Measurements from ENCODE around the gene CYS1. TPM values are rescaled to one million over a fixed set of nuclear protein-coding genes. Genes with fewer than 3 reads are reported as not detected.

The CYS1 gene
- polyA plus RNA-seq, 1 donor (not counting 4 experiments of a cell fraction or from before 2014, with no cell fraction given), result 0.14 TPM

GRCh38 chr2:10078001-10078400 lies 2.2 kb downstream of the CYS1 start:
- H3K27ac ChIP-seq (ENCODE audit: control insufficient read depth, insufficient read depth, low read length), result no peak overlapping the region
- H3K9ac ChIP-seq (ENCODE audit: control insufficient read depth, extremely low read depth, insufficient read depth, low read length), result no peak overlapping the region
- no peak overlapping the region for H3K4me3 ChIP-seq (ENCODE audit: control insufficient read depth in 2 of 3, extremely low read depth in 1 of 3, insufficient read depth in 2 of 3, low read depth in 1 of 3, low read length in 3 of 3)
- TF ChIP-seq CTCF (optimal IDR thresholded peaks at IDR 0.05 in 1 of 3, IDR thresholded peaks at IDR 0.05 in 1 of 3, conservative IDR thresholded peaks at IDR 0.05 in 1 of 3; ENCODE audit: extremely low read depth in 1 of 3, insufficient read depth in 2 of 3, low read length in 3 of 3) (no peak), EZH2 (IDR thresholded peaks at IDR 0.05; ENCODE audit: low read length) (no peak)
- H3K9me3 ChIP-seq (ENCODE audit: control insufficient read depth, low read depth, low read length), result no peaks in the 10 kb centered on the region
- no peaks in the 10 kb centered on the region for H3K4me1 ChIP-seq (ENCODE audit: control insufficient read depth, extremely low read depth, insufficient read depth, low read length)
- no peak overlapping the region for H3K4me2 ChIP-seq (ENCODE audit: control insufficient read depth, extremely low read depth, insufficient read depth, low read depth, low read length)
- H4K20me1 ChIP-seq (ENCODE audit: control insufficient read depth, extremely low read depth, insufficient read depth, low read length), result no peaks in the 10 kb centered on the region
- peaks cover 61% of the 10 kb centered on the region for H3K27me3 ChIP-seq (ENCODE audit: control insufficient read depth, extremely low read depth, insufficient read depth, low read length)
- FAIRE-seq, result no peak
- dilution Hi-C loops (cut with MboI; ENCODE audit: extremely low pct_ligation_motif_present, low sequenced_read_pairs), result no loop called here
- H3K36me3 ChIP-seq (ENCODE audit: control insufficient read depth in 2 of 2, extremely low read depth in 1 of 2, insufficient read depth in 2 of 2, low read length in 2 of 2), result no peaks in the 10 kb centered on the region
- no peaks in the 10 kb centered on the region for H3K79me2 ChIP-seq (ENCODE audit: control insufficient read depth, insufficient read depth, low read length)
- no peak overlapping the region for H2AFZ ChIP-seq (ENCODE audit: control insufficient read depth, low read length)
- no peak for DNase-seq (ENCODE audit: low read depth, low spot score)
- H3K9me1 ChIP-seq (ENCODE audit: control insufficient read depth, extremely low read depth, insufficient read depth, low read length), result no peaks in the 10 kb centered on the region

- H3K4me1 ChIP-seq (ENCODE audit: control insufficient read depth, extremely low read depth, insufficient read depth, low read length), result no peaks in the 10 kb centered on the region
- no peaks in the 10 kb centered on the region for H3K9me3 ChIP-seq (ENCODE audit: control insufficient read depth, low read depth, low read length)
- H3K36me3 ChIP-seq (ENCODE audit: control insufficient read depth in 2 of 2, extremely low read depth in 1 of 2, insufficient read depth in 2 of 2, low read length in 2 of 2), result no peaks in the 10 kb centered on the region
- H4K20me1 ChIP-seq (ENCODE audit: control insufficient read depth, extremely low read depth, insufficient read depth, low read length), result no peaks in the 10 kb centered on the region
- FAIRE-seq (no peak), DNase-seq (ENCODE audit: low read depth, low spot score) (no peak)
- no peak overlapping the region for H3K4me3 ChIP-seq (ENCODE audit: control insufficient read depth in 2 of 3, extremely low read depth in 1 of 3, insufficient read depth in 2 of 3, low read depth in 1 of 3, low read length in 3 of 3)
- H3K4me2 ChIP-seq (ENCODE audit: control insufficient read depth, extremely low read depth, insufficient read depth, low read depth, low read length), result no peak overlapping the region
- H3K9ac ChIP-seq (ENCODE audit: control insufficient read depth, extremely low read depth, insufficient read depth, low read length), result no peak overlapping the region
- peaks cover 61% of the 10 kb centered on the region for H3K27me3 ChIP-seq (ENCODE audit: control insufficient read depth, extremely low read depth, insufficient read depth, low read length)
- no peak for TF ChIP-seq CTCF (optimal IDR thresholded peaks at IDR 0.05 in 1 of 3, IDR thresholded peaks at IDR 0.05 in 1 of 3, conservative IDR thresholded peaks at IDR 0.05 in 1 of 3; ENCODE audit: extremely low read depth in 1 of 3, insufficient read depth in 2 of 3, low read length in 3 of 3)
- no peak for TF ChIP-seq EZH2 (IDR thresholded peaks at IDR 0.05; ENCODE audit: low read length)
- H2AFZ ChIP-seq (ENCODE audit: control insufficient read depth, low read length), result no peak overlapping the region
- H3K79me2 ChIP-seq (ENCODE audit: control insufficient read depth, insufficient read depth, low read length), result no peaks in the 10 kb centered on the region
- H3K9me1 ChIP-seq (ENCODE audit: control insufficient read depth, extremely low read depth, insufficient read depth, low read length), result no peaks in the 10 kb centered on the region
- no peak overlapping the region for H3K27ac ChIP-seq (ENCODE audit: control insufficient read depth, insufficient read depth, low read length)
- dilution Hi-C loops (cut with MboI; ENCODE audit: extremely low pct_ligation_motif_present, low sequenced_read_pairs), result no loop called here
These were observed 3.2 kb downstream of the CYS1 start for GRCh38 chr2:10076988-10077527.
